ENCODE results near the gene FCRLB.

DNA sequence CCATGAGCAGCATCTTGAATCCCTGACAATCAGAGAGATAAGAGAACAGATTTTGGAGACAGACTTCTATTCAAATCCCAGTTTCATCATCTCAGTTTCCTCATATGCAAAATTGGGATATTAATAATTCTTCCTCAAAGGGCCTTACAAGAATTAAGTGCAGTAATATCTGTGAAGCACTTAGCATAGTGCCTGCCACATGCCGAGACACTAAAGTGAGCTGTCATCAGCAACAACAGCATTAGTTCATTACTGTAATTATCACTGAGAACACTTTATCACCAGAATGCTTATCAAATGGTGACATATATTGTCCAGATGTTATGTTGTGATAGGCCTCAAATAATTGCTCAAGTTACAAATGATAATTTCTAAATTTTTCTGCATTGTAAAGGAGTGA lies 922 bp upstream of the FCRLB start:
- TF ChIP-seq, protein P1, sequence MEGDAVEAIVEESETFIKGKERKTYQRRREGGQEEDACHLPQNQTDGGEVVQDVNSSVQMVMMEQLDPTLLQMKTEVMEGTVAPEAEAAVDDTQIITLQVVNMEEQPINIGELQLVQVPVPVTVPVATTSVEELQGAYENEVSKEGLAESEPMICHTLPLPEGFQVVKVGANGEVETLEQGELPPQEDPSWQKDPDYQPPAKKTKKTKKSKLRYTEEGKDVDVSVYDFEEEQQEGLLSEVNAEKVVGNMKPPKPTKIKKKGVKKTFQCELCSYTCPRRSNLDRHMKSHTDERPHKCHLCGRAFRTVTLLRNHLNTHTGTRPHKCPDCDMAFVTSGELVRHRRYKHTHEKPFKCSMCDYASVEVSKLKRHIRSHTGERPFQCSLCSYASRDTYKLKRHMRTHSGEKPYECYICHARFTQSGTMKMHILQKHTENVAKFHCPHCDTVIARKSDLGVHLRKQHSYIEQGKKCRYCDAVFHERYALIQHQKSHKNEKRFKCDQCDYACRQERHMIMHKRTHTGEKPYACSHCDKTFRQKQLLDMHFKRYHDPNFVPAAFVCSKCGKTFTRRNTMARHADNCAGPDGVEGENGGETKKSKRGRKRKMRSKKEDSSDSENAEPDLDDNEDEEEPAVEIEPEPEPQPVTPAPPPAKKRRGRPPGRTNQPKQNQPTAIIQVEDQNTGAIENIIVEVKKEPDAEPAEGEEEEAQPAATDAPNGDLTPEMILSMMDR (IDR thresholded peaks at IDR 0.05), result no peak
- TF ChIP-seq EZH2 (IDR thresholded peaks at IDR 0.05) (no peak), EZH2phosphoT487 (IDR thresholded peaks at IDR 0.05) (no peak)
